Stimulated activated CD8-positive, alpha-beta memory T cell treated with anti-CD3 and anti-CD28 coated beads, Interleukin-4, amount 100 ng/mL, for 48 hours (primary cell): ENCODE data around the gene GAS2L1.
A peak's percentile ranks its signal among the peaks of the same experiment; 100 is the strongest.

Experiments used
- DNase-seq: peaks from one replicate; pipeline ENCODE4 v3.0.0-alpha.2; 2020

GAS2L1 gene

GRCh38 chr22:29275819-29276565 is 30.5 kb upstream of the GAS2L1 start:
- DNase-seq, result no peak

- no peak for DNase-seq
Measured at GRCh38 chr22:29277927-29278326, 28.5 kb upstream of the GAS2L1 start.

GRCh38 chr22:29284196-29284595 is 22.3 kb upstream of the GAS2L1 start:
- no peak for DNase-seq

- no peak for DNase-seq
Measured at GRCh38 chr22:29288837-29289236, 17.6 kb upstream of the GAS2L1 start.

- no peak for DNase-seq
Measured at GRCh38 chr22:29290061-29290460, 16.4 kb upstream of the GAS2L1 start.

- no peak for DNase-seq
Measured at GRCh38 chr22:29291215-29291614, 15.2 kb upstream of the GAS2L1 start.

GRCh38 chr22:29292379-29292778 is 14.1 kb upstream of the GAS2L1 start:
- DNase-seq, result no peak

- no peak for DNase-seq
Measured at GRCh38 chr22:29298641-29299040, 7.8 kb upstream of the GAS2L1 start.

GRCh38 chr22:29299136-29299900 is 7.1 kb upstream of the GAS2L1 start:
- no peak for DNase-seq

GRCh38 chr22:29300467-29300806 is 6.0 kb upstream of the GAS2L1 start:
- DNase-seq, result no peak

GRCh38 chr22:29300807-29301601 is 5.4 kb upstream of the GAS2L1 start:
- no peak for DNase-seq

GRCh38 chr22:29301716-29302401 is 4.6 kb upstream of the GAS2L1 start:
- DNase-seq, result no peak

- no peak for DNase-seq
Measured at GRCh38 chr22:29302402-29302680, 4.1 kb upstream of the GAS2L1 start.

GRCh38 chr22:29302681-29303465 is 3.6 kb upstream of the GAS2L1 start:
- no peak for DNase-seq

GRCh38 chr22:29305836-29306174 is 645 bp upstream of the GAS2L1 start:
- no peak for DNase-seq

GRCh38 chr22:29306835-29307595 is 565 bp downstream of the GAS2L1 start:
- peak; percentile 59 for DNase-seq

GRCh38 chr22:29307596-29308147 is 1.2 kb downstream of the GAS2L1 start:
- no peak for DNase-seq

- DNase-seq, result no peak
Measured at GRCh38 chr22:29308148-29308790, 1.8 kb downstream of the GAS2L1 start.

GRCh38 chr22:29308791-29309262 is 2.4 kb downstream of the GAS2L1 start:
- peak; percentile 63 for DNase-seq

GRCh38 chr22:29309332-29310064 is 3.0 kb downstream of the GAS2L1 start:
- DNase-seq, result no peak
